Activated CD8-positive, alpha-beta T cell treated with anti-CD3 and anti-CD28 coated beads for 36 hours (primary cell): Measurements from ENCODE around the gene NBPF1. TPM values are rescaled to one million over a fixed set of nuclear protein-coding genes. Genes with fewer than 3 reads are reported as not detected.
"Not testable (repeated sequence)": the region's sequence is repeated elsewhere in the genome, so short reads cannot be mapped to it uniquely, and the experiment has no call there.

Experiments
- ATAC-seq: fragments of 200-7000 bp; cut with Tn5 transposase; one replicate; pipeline ENCODE4 v1.10.0; 2021; ENCODE audit warnings: mild to moderate bottlenecking, moderate library complexity
- CTCF ChIA-PET: fragments of 350-600 bp; sonication (Branson Sonifier 250); formaldehyde crosslinking; loops from one replicate; lab custom pipeline; 2021; ENCODE audit warnings: antibody characterized with exemption; lab: Charles Lee
- POLR2A ChIA-PET: fragments of 350-600 bp; sonication (Branson Sonifier 250); formaldehyde crosslinking; loops from one replicate; lab custom pipeline; 2021; ENCODE audit warnings: antibody characterized with exemption; lab: Charles Lee
- DNase-seq: peaks from one replicate; pipeline ENCODE4 v3.0.0-alpha.2; 2020
- H3K27ac Mint-ChIP-seq: one replicate; pipeline ENCODE4 v1.8.0; 2021; ENCODE audit warnings: mild to moderate bottlenecking, mixed read lengths
- H3K27me3 Mint-ChIP-seq: one replicate; pipeline ENCODE4 v1.8.0; 2021; ENCODE audit warnings: mixed read lengths
- H3K36me3 Mint-ChIP-seq: one replicate; pipeline ENCODE4 v1.8.0; 2021; ENCODE audit warnings: low read depth, mixed read lengths
- H3K4me1 Mint-ChIP-seq: one replicate; pipeline ENCODE4 v1.8.0; 2021; ENCODE audit warnings: low read depth, mixed read lengths
- H3K4me3 Mint-ChIP-seq: one replicate; pipeline ENCODE4 v1.8.0; 2021; ENCODE audit warnings: mild to moderate bottlenecking, moderate library complexity, mixed read lengths
- H3K9me3 Mint-ChIP-seq: one replicate; pipeline ENCODE4 v1.8.0; 2021; ENCODE audit warnings: mixed read lengths
- intact Hi-C: fragments of 100-400 bp; cut with micrococcal nuclease; formaldehyde crosslinking; loops from one replicate; pipeline ENCODE4 v1.10.0; 2022
- total RNA-seq, 2 experiments: library from RNA; stranded (reverse); gene quantifications; one replicate each; pipeline ENCODE4 v1.2.3, GENCODE V29; 2021
- TF ChIP-seq, protein P1 (sequence below): fragments of 200-600 bp; IDR thresholded peaks from one replicate; pipeline ENCODE4 v1.8.0; 2022; ENCODE audit warnings: antibody characterized with exemption, mild to moderate bottlenecking

The NBPF1 gene
- 1 to 10 TPM; 2.8 to 3.1 TPM for total RNA-seq

GRCh38 chr1:16613185-16614147, at the start of gene NBPF1:
Gene NBPF1, minus strand, starts transcription at chr1:16613564.
- H3K27ac Mint-ChIP-seq: no peak within 1 kb of the TSS
- H3K9me3 Mint-ChIP-seq: no peaks in the 10 kb centered on the region
- no peaks in the 10 kb centered on the region for H3K4me1 Mint-ChIP-seq
- H3K36me3 Mint-ChIP-seq: no peaks in the 10 kb centered on the region
- ATAC-seq (peak; percentile 99), DNase-seq (peak; percentile 95)
- TF ChIP-seq, protein P1, sequence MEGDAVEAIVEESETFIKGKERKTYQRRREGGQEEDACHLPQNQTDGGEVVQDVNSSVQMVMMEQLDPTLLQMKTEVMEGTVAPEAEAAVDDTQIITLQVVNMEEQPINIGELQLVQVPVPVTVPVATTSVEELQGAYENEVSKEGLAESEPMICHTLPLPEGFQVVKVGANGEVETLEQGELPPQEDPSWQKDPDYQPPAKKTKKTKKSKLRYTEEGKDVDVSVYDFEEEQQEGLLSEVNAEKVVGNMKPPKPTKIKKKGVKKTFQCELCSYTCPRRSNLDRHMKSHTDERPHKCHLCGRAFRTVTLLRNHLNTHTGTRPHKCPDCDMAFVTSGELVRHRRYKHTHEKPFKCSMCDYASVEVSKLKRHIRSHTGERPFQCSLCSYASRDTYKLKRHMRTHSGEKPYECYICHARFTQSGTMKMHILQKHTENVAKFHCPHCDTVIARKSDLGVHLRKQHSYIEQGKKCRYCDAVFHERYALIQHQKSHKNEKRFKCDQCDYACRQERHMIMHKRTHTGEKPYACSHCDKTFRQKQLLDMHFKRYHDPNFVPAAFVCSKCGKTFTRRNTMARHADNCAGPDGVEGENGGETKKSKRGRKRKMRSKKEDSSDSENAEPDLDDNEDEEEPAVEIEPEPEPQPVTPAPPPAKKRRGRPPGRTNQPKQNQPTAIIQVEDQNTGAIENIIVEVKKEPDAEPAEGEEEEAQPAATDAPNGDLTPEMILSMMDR: no peak
- ChIA-PET CTCF (interaction anchor here (0.9 to 3.0 kb wide), 4 partner anchors 8 to 338 kb away, joined by 4 to 17 read pairs (median 4); no protein-coding TSS in a partner anchor), POLR2A (interaction anchor here (0.6 to 1.2 kb wide), 3 partner anchors 12 to 726 kb away, joined by 3 to 4 read pairs (median 4); partner anchors contain the start of gene NECAP2)
- H3K4me3 Mint-ChIP-seq: no peak within 1 kb of the TSS
- no peaks in the 10 kb centered on the region for H3K27me3 Mint-ChIP-seq
- intact Hi-C loops: no loop called here

DNA sequence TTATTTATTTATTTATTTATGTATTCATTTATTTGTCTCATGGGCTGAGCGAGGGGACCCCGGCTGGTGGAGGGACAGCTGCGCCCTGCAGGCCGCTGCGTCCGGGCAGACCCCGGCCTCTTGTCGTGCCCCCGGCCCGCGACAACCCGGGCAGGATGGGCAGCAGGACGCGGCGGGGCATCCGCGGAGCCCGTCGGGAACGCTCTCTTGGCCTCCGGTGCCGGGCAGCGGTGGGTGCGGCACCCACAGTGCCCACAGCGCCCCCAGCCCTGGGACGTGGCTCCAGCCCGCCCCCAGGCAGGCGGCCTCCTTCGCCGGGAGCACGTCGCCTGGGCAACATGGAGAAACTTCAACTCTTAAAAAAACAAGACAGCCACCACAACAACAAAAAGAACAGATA, 44.9 kb upstream of the NBPF1 start:
- H3K4me1 Mint-ChIP-seq, H3K27ac Mint-ChIP-seq, DNase-seq, CTCF ChIA-PET, intact Hi-C loops, ATAC-seq, H3K36me3 Mint-ChIP-seq, H3K9me3 Mint-ChIP-seq, H3K27me3 Mint-ChIP-seq, POLR2A ChIA-PET, H3K4me3 Mint-ChIP-seq: not testable (repeated sequence)

GRCh38 chr1:16656981-16657683, 43.8 kb upstream of the NBPF1 start:
- intact Hi-C loops, DNase-seq, POLR2A ChIA-PET, H3K36me3 Mint-ChIP-seq, H3K4me3 Mint-ChIP-seq, CTCF ChIA-PET, H3K4me1 Mint-ChIP-seq, H3K9me3 Mint-ChIP-seq, H3K27me3 Mint-ChIP-seq, H3K27ac Mint-ChIP-seq, ATAC-seq: not testable (repeated sequence)

DNA sequence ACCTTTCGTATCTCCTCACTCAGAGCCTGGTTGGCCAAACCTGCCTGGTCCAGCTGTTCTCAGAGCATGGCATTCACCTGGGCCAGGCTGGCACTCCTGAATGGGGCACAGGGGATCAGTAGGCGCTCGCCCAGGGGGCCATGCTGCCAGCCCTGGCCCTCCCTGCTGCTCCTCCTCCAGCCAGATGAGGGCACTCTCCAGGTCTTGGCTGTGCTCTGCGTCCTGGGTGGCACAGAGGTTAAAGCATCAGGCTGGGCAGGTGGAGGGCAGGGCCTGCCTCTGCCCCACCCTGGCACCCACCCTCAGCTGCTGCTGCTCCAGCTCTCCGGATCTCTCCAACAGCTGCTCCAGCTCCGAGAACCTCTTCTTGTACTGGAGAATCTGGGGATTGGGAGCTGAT, 43.2 kb upstream of the NBPF1 start:
- CTCF ChIA-PET, POLR2A ChIA-PET, H3K4me3 Mint-ChIP-seq, H3K9me3 Mint-ChIP-seq, H3K4me1 Mint-ChIP-seq, H3K27me3 Mint-ChIP-seq, H3K27ac Mint-ChIP-seq, intact Hi-C loops, DNase-seq, H3K36me3 Mint-ChIP-seq: not testable (repeated sequence)
- peak; percentile 82 for ATAC-seq

- H3K36me3 Mint-ChIP-seq, H3K9me3 Mint-ChIP-seq, H3K27ac Mint-ChIP-seq, ATAC-seq, CTCF ChIA-PET, H3K4me3 Mint-ChIP-seq, H3K27me3 Mint-ChIP-seq, intact Hi-C loops, POLR2A ChIA-PET, H3K4me1 Mint-ChIP-seq: not testable (repeated sequence)
- peak; percentile 0 for DNase-seq
These were observed 38.2 kb upstream of the NBPF1 start for GRCh38 chr1:16651560-16651959.

GRCh38 chr1:16649960-16650359, 36.6 kb upstream of the NBPF1 start:
- DNase-seq: peak; percentile 0
- CTCF ChIA-PET, H3K4me3 Mint-ChIP-seq, H3K36me3 Mint-ChIP-seq, H3K4me1 Mint-ChIP-seq, intact Hi-C loops, H3K27ac Mint-ChIP-seq, ATAC-seq, POLR2A ChIA-PET, H3K27me3 Mint-ChIP-seq, H3K9me3 Mint-ChIP-seq: not testable (repeated sequence)

GRCh38 chr1:16649390-16649789, 36.0 kb upstream of the NBPF1 start:
- H3K9me3 Mint-ChIP-seq, intact Hi-C loops, H3K27ac Mint-ChIP-seq, POLR2A ChIA-PET, H3K36me3 Mint-ChIP-seq, H3K4me3 Mint-ChIP-seq, H3K27me3 Mint-ChIP-seq, CTCF ChIA-PET, H3K4me1 Mint-ChIP-seq, ATAC-seq: not testable (repeated sequence)
- DNase-seq: peak; percentile 30

GRCh38 chr1:16648756-16649155, 35.4 kb upstream of the NBPF1 start:
- H3K27me3 Mint-ChIP-seq, intact Hi-C loops, POLR2A ChIA-PET, H3K4me1 Mint-ChIP-seq, H3K36me3 Mint-ChIP-seq, ATAC-seq, CTCF ChIA-PET, H3K9me3 Mint-ChIP-seq, H3K27ac Mint-ChIP-seq, H3K4me3 Mint-ChIP-seq, DNase-seq: not testable (repeated sequence)

DNA sequence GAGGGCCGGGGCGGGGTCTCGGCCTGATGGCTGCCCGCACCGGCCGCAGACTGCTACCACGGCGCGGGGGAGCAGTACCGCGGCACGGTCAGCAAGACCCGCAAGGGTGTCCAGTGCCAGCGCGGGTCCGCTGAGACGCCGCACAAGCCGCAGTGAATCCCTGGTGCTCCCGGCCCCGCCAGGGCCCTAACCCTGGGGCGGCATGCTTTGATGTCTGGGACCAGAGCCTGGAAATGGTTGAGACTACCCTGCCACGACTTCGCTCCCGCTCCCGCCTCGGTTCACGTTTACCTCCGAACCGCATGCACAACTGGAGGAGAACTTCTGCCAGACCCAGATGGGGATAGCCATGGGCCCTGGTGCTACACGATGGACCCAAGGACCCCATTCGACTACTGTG, 34.9 kb upstream of the NBPF1 start:
- ATAC-seq, intact Hi-C loops, H3K4me1 Mint-ChIP-seq, CTCF ChIA-PET, H3K36me3 Mint-ChIP-seq, H3K27me3 Mint-ChIP-seq, H3K9me3 Mint-ChIP-seq, DNase-seq, POLR2A ChIA-PET, H3K4me3 Mint-ChIP-seq, H3K27ac Mint-ChIP-seq: not testable (repeated sequence)

- H3K27ac Mint-ChIP-seq, H3K9me3 Mint-ChIP-seq, H3K27me3 Mint-ChIP-seq, POLR2A ChIA-PET, H3K4me1 Mint-ChIP-seq, H3K36me3 Mint-ChIP-seq, intact Hi-C loops, CTCF ChIA-PET: not testable (repeated sequence)
- DNase-seq: peak; percentile 52
- peak; percentile 11 for ATAC-seq
- H3K4me3 Mint-ChIP-seq: peak overlapping the region; percentile 24
These were observed 34.1 kb upstream of the NBPF1 start for GRCh38 chr1:16647179-16648176.
